Activated naive CD4-positive, alpha-beta T cell treated with anti-CD3 and anti-CD28 coated beads, Interleukin-2, amount 10 ng/mL, durations not matched to agents 5 hours and 36 hours (primary cell): ENCODE data around the gene CEP164. TPM values are rescaled to one million over a fixed set of nuclear protein-coding genes. Genes with fewer than 3 reads are reported as not detected.

ENCODE experiments used
- total RNA-seq, 2 experiments: library from RNA; stranded (reverse); gene quantifications; one replicate each; pipeline ENCODE4 v1.2.3, GENCODE V29; 2021

Gene CEP164
- total RNA-seq: 10 to 100 TPM; 30.0 to 34.5 TPM

GRCh38 chr11:117327567-117328374 is at the start of gene CEP164:
Gene CEP164 (plus strand): TSS chr11:117327854. CDS start chr11:117338587, 10,733 bp downstream.

GRCh38 chr11:117290809-117291396 is 36.8 kb upstream of the CEP164 start, which contains the start of gene BACE1-AS:
Gene BACE1-AS (plus strand): TSS chr11:117291346.

GRCh38 chr11:117316197-117316961 is 11.3 kb upstream of the CEP164 start, which contains the start of gene BACE1:
Gene BACE1 (minus strand): TSS chr11:117316256. CDS start chr11:117315795, 461 bp downstream.

Other genes starting within 250 kb of the CEP164 start
- 10 to 100 TPM; 40.9 to 41.6 TPM for gene SIK3, start 229.4 kb upstream of the CEP164 start, total RNA-seq
- 10 to 100 TPM; 48.4 to 50.4 TPM for gene PAFAH1B2, start 183.6 kb upstream of the CEP164 start, total RNA-seq
- gene SIDT2, start 149.1 kb upstream of the CEP164 start, total RNA-seq: 10 to 100 TPM; 33.3 to 34.0 TPM
- gene TAGLN, start 128.5 kb upstream of the CEP164 start, total RNA-seq: 1 to 10 TPM; 4.6 to 5.4 TPM
- gene PCSK7, start 95.8 kb upstream of the CEP164 start, total RNA-seq: 100 to 1,000 TPM; 195 to 200 TPM
- 10 to 100 TPM; 19.0 to 21.2 TPM for gene RNF214, start 95.2 kb upstream of the CEP164 start, total RNA-seq
- gene BACE1-AS, start 36.5 kb upstream of the CEP164 start, total RNA-seq: 1 to 10 TPM; 6.0 to 7.1 TPM
- gene BACE1, start 11.6 kb upstream of the CEP164 start, total RNA-seq: under 1 TPM; 0.58 to 0.72 TPM